NCI-H2107 treated with DMSO at 0.1 percent for 48 hours (cell line): ENCODE data around the gene BTNL9.
"Not testable (repeated sequence)": the region's sequence is repeated elsewhere in the genome, so short reads cannot be mapped to it uniquely, and the experiment has no call there.

ENCODE experiments used
- DNase-seq: peaks from one replicate; lab custom pipeline; 2025; ENCODE audit not compliant: unreplicated experiment; lab: John Stamatoyannopoulos, UW

Gene BTNL9

DNA sequence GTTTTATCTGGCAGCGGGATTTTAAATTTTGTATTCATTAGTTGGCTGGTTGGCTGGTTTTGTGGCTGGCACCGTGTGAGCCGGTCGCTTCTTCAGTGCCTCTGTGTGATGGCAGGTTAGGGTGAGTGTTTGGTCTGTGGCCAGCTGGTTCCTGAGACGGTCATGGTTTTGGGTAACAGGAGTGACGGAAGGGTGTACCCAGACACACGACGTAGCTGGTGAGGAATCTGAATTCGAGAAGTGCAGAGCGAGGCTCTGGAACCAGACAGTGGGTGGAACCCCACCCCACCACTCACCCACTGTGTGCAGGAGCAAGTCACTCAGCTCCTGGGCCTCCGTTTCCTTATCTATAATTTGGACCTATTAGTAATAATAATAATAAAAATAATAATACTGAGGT, 2.7 kb downstream of the BTNL9 start:
- no peak for DNase-seq

DNA sequence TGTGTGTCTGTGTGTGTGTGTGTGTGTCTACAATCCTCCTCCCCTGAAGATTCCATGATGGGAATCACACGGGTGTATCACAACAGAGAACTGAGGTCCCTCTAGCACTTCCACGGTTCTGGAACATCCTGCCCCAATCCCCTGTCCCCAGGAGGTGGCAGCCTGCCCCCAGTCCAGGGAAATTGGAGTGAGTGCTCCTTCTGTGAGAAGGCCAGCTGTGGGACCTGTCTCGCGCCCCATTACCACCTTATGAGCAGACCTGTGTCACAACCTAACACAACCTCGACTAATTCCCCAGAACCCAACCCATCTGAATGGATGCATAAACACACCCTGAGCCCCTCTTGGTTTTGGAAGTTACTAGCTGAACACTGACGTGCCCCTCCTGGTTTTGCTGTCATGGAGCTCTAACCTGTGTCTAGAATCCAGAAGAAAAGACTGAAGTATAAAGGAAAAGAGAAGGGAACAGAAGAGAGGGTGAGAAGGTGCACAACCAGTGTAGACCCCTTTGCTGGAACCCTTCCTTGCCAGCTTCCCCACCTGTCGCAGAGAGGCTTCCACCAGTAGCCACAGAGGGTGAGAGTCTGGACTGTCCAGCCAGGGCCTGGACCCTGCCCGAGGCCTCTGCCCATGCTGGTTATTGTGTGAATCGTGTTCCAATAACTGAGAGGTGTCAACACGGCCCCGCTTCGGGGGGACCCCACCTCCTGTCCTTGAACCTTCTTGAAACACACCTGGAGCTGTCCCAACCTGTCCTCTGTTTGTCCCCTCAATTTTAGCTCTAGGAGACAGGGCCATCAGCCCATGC, 3.4 kb downstream of the BTNL9 start:
- DNase-seq, result no peak

DNA sequence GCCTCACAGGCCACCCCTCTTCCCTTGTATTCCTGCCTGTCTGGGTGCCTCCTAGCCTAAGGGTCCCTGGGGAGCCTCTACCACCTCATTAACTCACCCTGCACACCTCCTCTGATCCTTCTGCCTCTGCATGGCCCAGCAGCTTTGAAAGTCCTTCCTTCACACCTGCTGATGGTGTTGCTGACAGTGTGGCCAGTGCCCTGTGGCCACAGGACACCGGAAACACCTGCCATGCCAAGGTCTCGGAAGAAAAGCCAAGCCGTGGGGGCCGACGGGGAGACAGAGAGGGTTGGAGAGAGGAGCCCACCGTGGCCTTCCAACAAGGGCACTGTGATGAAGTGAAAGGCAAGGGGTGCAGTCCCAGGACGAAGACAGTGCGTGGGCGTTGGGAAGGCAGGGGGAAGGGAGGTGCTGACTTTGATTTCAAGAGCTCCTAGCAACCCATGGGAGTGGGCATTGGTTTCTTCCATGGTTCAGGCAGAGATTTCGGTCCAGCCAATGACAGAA, 4.1 kb downstream of the BTNL9 start:
- no peak for DNase-seq

DNA sequence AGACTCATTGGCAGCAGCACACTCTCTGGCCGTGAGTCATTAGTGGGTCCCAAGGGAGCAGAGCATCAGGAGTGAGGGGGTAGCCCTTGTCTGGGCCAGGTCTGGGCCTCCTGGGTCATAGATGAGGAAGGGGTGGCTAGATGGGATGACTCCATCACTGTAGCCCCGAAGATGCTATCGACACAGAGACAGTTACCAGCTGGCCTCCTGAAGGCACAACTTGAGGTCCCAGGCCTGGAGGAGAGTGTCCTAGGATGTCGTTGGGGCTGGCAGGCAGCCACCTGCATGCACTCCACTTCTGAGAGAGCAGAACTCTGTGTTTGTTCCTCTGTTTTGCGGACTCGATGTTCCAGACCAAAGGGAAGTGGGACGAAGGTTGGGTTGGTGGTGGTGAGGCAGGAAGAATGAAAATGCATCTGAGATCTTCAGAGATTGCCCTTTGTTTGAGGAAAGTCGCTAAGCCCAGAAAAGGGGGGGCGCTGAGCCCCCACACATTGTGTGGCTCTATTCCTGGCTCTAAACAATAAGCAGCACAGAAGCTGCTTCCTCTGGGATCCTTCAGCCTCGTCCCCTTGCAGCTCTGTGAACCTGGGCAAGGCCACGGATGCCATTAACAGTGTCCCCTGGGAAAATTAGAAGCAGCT, 4.7 kb downstream of the BTNL9 start:
- no peak for DNase-seq

DNA sequence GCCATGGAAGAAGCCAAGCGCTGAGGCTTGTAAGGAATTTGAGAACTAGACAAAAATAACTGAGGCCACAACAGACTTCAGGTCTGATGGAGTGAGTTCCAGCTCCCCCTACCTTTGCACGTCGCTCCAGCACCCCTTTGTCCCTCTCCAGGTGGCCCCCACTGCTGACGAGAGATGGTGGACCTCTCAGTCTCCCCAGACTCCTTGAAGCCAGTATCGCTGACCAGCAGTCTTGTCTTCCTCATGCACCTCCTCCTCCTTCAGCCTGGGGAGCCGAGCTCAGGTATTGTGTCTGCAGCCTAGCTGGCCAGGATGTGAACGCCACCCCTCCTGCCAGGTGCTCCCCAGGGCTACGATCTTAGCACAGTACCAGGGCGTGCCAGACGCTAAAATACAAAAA, 5.2 kb downstream of the BTNL9 start:
- no peak for DNase-seq

DNA sequence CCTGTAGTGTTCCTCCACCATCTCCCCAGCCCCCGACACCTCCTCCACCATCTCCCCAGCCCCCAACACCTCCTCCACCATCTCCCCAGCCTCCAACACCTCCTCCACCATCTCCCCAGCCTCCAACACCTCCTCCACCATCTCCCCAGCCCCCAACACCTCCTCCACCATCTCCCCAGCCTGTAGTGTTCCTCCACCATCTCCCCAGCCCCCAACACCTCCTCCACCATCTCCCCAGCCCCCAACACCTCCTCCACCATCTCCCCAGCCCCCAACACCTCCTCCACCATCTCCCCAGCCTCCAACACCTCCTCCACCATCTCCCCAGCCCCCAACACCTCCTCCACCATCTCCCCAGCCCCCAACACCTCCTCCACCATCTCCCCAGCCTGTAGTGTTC, 5.8 kb downstream of the BTNL9 start:
- not testable (repeated sequence) for DNase-seq

DNA sequence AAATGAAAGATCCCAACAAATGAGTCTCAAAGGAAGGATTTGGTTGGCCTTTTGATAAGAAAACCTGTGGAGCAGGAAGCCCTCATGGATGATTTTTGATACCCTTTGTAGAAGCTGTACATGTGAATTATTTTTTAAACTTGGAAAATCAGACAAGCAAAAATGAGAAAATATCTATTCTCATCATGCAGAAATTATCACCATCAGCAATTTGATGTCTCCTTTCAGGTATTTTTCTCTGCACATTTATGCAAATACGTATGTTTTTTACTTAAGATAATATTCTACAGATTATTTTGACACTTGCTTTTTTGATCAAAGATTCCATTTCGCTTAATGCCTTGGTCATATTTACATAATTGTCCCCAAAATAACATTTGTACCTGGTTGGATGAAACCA, 7.2 kb downstream of the BTNL9 start:
- no peak for DNase-seq

DNA sequence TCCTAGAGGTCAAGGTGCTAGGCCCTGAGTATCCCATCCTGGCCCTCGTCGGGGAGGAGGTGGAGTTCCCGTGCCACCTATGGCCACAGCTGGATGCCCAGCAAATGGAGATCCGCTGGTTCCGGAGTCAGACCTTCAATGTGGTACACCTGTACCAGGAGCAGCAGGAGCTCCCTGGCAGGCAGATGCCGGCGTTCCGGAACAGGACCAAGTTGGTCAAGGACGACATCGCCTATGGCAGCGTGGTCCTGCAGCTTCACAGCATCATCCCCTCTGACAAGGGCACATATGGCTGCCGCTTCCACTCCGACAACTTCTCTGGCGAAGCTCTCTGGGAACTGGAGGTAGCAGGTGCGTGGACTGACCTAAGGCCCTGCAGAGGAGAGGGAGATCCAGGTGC, 7.9 kb downstream of the BTNL9 start:
- no peak for DNase-seq

DNA sequence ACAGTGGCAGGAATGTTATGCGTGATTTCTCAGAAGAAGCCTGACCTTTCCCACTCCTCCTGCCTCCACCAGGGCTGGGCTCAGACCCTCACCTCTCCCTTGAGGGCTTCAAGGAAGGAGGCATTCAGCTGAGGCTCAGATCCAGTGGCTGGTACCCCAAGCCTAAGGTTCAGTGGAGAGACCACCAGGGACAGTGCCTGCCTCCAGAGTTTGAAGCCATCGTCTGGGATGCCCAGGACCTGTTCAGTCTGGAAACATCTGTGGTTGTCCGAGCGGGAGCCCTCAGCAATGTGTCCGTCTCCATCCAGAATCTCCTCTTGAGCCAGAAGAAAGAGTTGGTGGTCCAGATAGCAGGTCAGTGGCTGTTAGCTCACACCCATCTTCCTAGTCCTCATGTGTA, 9.9 kb downstream of the BTNL9 start:
- DNase-seq, result no peak

DNA sequence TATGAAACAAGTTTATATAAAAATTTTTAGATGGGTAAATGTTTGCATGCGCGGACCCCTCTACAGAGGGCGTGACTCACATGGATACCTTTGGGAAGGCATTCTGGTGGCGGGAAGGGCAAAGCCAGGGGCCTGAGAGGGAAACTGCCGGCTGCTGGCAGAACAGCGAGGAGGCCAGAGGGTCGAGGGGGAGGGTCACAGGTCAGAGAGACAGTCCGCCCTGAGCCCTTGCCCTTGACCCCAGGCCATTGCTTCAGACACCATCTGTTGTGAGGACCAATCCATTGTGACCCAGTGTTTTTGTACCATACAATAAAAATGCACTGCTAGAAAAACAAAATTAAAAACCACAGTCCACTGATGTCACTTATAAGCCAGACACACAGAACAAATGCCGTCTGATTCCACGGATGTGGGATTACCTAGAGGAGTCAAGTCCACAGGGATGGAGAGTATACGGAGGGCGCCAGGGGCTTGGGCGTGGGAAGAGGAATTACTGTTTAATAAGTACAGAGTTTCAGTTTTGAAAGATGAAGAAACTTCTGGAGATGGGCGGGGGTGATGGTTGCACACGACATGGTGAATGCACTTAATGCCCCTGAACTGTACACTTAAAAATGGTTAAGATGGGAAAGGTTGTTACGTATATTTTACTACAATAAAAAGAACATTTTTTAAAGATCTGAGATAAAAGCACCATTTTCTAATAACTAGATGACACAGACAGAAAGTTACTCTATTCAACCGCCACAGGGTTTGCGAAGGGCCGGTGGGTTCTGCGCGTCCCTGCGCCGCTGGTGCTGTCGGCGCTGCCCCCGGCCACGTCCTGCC, 12.0 kb downstream of the BTNL9 start:
- DNase-seq, result no peak

DNA sequence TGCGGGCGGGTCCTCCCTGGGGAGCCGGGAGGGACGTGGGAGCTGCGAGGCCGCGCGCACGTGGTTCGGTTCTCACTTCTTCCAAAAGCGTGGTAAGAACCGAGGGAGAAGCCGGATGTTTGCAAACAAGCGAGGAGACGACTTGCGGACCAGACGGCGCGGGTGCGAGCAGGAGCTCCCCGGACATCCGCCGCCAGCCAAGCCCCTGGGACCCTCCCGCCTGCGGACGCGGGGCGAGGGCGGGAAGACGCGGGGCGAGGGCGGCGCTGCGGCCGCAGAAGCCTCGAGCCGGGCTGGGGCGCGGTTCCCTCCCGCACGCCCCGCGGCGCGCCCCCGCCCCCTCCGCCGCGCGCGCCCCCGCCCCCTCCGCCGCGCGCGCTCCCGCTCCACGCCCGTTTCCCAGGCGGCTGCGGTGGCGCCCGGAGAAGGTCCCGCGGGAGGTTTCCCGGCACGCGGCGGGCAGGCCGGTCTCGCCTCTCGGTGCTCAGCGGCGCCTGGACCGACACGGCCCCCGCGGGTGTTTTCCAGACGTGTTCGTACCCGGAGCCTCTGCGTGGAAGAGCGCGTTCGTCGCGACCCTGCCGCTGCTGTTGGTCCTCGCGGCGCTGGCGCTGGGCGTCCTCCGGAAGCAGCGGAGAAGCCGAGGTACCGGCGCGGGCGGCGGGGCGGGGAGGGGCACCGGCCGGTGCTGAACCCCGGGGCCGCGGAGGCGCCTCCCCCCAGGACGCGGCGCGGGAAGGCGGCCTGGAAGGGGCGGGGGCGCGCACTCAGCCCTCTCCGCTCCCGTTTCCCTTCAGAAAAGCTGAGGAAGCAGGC, 12.8 kb downstream of the BTNL9 start:
- no peak for DNase-seq

DNA sequence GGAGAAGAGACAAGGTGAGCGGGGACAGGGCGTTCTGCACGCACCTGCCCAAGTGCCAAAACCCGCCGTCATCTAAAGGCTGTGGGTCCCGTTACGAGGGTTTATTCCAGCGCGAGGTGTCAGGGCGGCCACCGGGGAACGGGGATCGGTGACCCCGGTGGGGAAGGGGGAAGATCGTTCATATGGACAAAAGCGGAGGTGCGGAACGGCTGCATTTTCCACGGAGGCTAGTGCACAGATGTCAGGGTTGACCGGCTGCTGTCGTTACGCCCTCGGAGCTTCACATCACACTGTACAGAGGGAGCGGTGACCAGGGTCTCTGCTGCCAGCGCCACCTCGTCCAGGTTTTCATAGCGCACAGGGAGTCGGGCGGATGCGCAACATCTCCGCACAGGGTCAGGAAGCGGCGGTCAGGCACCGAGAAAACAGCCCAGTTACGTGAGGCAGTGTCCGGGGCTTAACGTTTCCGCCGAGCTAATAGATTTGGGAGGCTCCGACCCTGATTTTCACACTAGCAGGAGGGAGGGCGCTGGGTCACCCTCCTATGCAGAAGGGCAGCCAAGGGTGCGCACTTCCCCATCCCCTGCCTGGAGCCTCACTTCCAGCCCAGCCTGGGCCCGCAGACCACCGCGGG, 13.5 kb downstream of the BTNL9 start:
- no peak for DNase-seq

DNA sequence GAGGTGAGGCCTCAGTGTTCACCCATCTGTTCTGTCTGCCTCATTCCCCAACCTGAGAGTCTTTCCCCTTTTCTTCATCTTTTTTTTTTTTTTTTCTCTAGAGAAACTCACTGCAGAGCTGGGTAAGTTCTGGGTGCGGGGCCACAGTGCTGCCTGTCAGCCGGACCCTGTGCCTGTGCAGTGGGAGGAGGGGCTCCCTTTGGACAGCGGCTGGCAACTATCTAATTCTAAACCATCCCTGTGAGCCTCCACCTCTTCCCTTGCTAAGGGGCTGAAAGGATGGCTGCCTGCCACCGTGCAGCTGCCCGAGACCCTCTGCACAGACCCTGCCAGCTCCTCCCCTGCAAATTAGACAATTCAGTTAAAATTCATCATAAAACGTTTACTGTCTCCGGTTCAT, 14.1 kb downstream of the BTNL9 start:
- DNase-seq, result no peak

DNA sequence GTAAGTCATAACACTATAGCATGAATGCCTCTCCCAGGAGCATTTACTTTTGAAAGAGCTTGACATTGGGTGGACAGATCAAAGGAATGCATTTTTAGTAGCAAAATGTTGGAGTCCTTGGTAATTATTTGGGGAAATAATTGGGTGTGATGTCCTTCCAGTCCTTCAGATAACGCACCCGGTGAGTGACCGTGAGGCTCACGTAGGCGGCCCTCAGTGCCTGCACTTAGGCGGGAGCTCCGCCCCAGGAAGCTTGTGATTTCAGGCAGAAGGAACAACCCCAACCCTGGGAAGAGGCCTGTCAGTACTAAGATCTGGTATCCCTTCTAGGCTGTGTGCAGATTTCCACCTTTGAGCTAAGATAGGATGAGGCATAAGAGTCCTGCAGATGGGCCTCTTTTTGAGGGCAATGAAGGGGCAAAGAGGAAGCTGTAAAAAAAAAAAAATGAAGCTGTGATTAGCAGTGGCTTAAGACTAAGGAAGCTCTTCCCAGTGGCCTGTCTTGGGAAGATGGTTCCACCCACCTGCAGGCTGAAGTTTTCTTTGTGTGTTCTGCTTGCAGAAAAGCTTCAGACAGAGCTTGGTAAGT, 14.9 kb downstream of the BTNL9 start:
- no peak for DNase-seq

DNA sequence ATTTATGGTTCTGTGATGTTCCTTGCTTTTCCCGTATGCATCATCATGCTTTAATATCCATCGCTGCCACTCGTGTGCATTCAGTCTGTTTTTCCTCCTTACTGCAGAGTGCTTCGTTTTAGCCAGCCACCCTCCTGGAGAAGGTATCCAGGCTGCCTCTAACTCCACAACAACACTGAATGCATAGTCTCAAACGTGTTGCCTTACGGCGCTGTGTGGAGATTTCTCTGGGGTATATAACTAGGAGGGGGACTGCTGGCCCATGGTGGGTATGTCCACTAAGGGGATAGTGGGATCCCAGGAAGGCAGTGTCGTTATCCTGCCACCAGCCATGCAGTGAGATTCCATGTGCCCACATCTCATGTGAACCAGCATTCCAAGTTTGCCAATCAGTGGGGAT, 16.4 kb downstream of the BTNL9 start:
- no peak for DNase-seq

DNA sequence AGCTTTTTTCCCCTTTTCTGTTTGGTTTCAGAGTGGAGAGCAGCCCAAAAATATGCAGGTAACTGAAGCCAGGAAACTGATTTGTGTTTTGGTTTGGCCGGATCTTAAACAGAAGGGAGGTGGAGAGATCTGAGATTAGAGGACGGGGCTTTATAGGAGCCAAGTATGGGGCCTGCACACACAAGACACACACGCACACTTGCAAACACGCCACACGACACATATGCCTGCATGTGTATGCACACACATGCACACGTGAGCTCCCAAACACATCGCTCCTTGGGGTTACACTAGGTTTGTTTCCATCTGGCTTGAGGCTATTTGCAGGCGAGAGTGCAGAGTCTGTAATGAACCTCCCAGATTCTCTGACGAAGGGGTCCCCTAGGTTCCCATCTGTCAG, 18.3 kb downstream of the BTNL9 start:
- no peak for DNase-seq

DNA sequence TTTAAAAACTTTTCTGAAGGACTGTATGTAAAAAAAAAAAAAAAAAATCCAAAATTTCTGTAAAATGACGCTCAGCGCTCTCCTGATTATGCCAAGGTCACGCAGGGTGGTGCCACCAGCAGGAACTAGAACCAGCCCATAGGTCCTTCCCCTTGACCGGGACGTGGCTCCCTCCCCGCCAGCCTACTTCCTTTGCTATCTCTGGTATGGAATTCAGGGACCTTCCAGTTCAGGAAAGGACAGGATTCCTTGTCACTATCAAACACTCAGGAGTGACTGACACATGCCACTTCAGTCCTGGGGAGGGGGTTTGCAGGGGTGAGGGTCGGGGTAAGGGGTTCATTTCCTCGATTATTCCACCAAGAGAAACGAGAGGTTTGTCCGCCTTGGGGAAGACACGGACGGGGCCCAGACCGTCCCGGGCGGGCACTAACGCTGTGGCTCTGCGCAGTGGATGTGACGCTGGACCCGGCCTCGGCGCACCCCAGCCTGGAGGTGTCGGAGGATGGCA, 18.8 kb downstream of the BTNL9 start:
- no peak for DNase-seq

DNA sequence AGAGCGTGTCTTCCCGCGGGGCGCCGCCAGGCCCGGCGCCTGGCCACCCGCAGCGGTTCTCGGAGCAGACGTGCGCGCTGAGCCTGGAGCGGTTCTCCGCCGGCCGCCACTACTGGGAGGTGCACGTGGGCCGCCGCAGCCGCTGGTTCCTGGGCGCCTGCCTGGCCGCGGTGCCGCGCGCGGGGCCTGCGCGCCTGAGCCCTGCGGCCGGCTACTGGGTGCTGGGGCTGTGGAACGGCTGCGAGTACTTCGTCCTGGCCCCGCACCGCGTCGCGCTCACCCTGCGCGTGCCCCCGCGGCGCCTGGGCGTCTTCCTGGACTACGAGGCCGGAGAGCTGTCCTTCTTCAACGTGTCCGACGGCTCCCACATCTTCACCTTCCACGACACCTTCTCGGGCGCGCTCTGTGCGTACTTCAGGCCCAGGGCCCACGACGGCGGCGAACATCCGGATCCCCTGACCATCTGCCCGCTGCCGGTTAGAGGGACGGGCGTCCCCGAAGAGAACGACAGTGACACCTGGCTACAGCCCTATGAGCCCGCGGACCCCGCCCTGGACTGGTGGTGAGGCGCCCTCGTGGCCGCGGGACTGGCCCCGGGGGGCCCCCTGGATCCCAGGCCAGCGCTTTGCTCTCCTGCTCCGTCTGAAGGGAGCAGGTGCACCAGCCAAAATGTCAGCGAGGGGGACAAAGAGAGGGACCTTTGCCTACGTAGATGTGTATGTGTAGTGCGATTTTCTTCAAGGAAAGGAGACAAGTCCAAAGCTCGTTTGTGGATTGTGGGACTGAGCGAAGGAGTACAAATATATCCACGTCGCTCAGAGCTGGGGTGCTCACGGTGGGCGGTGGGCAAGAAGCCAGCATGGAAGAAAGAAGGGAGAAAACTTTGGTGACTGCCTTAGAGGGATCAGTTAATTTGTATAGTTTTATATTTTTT, 19.5 kb downstream of the BTNL9 start:
- DNase-seq, result no peak

DNA sequence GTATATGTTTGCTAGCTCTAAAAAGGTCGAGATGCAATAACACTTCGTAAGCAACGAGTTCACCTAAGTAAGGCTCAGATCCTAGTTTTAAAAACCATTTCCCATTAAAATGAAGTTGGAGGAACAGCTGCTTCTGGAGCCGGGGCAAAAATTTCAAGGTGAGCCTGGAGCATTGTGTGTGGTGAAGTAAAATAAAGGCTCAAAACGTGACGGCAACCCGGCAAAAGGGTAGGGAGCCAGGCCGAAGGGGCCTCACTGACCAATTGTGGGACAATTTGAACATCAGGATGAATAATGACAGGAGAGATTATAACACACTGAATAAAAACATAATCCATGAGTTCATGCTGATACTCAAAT, 20.1 kb downstream of the BTNL9 start:
- DNase-seq, result no peak
